Measurements from ENCODE around the gene PLEKHA3.
A peak's percentile ranks its signal among the peaks of the same experiment; 100 is the strongest.
"Not testable (repeated sequence)": the region's sequence is repeated elsewhere in the genome, so short reads cannot be mapped to it uniquely, and the experiment has no call there.

PLEKHA3 gene

DNA sequence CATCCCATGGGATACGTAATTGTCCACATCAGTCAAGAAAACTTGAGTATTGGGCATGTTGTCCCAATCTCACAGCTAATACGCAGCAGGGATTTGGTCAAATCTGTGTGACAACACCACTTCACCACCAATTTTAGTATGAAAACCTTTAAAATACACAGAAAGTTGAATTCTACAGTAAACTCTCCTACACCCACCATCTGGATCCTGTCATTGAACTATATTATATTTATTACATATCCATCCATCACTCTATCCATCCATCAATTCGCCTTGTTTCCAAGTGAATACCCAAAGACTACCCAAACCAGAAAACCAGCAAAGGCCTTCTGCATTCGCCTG, 1.0 kb upstream of the PLEKHA3 start:
- DNase-seq: no peak

DNA sequence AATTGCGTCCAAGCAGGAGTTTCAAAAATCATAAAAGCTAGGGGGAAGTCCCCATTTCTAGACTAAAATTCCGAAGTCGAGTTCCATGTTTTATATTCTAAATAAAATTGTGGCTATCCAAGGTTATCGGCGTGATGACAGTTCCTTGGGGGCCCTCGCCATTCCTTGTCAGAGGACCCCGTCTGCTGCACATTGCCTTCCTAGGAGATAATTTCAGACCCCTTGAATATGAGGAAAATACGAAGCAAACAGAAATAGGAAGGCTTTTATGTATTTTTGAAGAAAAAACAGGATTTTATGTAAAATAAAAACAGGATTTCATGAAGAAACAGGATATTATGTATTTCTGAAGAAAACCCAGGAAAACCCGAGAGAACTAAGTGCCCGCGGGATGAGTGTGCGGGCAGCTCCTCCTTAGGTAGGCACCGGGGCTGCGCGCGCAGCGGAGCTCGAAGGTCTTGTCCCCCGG, 465 bp upstream of the PLEKHA3 start:
- DNase-seq: no peak

DNA sequence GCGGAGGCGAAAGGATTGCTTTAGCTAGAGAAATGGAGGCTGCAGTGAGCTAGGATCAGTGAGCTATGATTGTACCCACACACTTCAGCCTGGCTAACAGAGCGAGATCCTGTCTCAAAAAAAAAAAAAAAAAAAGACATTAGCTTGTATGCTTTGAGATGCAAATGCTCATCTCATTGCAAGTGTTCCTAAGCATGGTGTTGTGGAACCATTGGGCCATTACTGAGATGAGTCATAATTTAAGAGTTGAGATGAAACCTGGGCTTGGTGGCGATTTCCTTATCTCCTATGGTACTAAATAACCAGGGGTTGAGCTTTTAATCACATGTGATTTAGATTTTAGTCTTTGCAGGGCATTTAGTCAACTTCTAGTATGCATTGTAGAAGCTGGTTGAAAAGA, 2.2 kb downstream of the PLEKHA3 start:
- DNase-seq: no peak

DNA sequence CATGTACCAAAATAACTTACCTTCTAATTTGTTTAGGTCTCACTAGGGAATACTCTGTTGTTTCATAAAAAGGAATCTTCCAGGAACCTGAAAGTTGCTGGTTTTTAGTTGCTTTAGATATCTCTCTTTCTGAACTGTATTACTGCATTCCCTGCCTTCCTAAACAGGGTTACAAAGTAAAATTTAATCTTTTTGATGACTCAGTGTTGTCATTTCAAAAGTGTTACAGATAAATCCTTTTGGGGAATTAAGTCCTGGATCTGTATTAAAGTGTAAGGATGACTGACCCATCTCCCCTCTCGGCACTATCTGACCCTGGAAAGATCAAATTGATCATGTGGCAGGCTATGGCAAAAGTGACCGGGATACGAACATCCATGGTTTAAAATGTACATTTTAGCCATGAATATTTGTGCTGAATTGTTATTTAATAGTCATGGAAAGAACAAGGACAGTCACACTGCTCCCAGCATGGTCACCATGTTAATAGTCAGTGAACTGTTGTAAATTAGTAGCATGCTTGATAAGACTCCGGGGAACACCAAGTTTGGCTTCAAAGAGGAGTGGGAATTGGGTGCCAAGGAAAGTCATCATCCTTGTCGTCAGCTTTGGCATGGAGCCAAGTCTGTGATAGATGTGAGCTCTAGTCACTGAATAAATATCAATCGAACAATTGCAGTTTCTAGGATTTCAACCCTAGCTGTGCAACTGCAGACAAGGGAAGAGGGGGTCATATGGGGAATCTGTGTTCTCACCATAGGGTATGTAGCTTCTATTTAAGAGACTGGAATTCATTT, 4.2 kb downstream of the PLEKHA3 start:
- DNase-seq: no peak

DNA sequence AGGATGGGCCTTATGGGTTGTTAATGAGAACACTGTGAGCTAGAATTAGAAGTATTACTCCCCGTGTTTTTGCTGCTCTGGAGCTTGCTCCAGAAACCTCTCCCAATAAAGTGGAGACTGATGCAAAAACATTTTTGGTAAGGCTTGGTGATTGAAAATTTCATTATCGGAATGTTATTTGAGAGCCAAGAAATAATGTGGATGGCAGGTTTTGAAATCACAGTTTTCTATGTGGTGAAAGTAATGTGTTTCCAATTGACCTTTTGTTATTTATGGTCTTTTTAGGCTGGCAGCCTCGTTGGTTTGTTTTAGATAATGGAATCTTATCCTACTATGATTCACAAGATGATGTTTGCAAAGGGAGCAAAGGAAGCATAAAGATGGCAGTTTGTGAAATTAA, 5.1 kb downstream of the PLEKHA3 start:
- DNase-seq: no peak

DNA sequence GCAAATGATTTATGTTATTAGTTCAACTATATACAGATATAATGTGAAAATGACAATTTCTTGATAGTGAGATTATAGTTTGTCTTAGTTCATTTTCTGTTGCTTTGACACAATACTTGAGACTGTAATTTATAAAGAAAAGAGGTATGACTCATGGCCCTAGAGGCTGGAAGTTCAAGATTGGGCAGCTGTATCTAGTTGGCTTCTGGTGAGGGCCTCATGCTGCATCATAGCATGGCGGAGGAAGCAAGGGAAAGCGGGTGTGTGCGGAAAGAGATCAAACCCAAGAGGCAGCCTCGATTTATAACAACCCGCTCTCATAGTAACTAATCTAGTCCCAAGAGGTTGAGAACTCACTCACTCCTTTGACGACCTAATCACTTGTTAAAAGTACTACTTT, 11.4 kb downstream of the PLEKHA3 start:
- no peak for DNase-seq

DNA sequence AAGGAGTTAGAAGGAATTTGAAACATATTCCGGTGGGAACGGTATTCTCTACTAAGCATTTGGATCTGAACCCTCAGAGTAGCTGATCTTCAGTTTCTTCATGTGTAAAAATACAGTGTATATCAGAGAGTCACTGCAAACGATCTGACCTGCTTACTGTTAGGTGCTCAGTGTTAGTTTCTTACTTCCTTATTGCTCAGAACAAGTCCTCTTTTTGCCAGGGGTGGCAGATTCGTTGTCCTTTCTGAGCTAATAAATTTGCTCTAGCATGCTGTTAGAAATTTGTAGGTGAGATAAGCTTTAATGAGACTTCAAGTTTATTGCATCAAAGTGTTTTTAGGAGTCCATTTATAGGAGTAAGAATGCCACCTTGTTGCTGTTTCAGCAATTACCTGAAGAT, 15.8 kb downstream of the PLEKHA3 start:
- no peak for DNase-seq

DNA sequence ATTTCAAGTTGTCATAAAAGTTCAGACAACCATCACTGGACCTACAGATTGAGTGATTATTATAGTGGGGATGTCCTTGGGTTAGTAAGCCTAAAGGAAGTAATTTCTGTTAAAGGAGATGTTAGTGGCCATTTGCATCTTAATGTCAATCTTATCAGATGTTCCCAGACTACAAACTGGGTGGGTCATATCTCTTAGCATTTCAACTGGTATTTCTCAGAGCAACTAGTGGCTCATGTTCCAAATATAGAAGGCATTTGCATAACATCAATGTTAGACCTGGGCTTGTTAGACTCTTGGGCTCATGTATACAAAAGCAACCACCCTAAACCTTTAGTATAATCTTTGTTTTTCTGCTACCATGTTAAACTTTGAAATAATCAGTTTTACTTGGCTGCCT, 17.9 kb downstream of the PLEKHA3 start:
- no peak for DNase-seq

DNA sequence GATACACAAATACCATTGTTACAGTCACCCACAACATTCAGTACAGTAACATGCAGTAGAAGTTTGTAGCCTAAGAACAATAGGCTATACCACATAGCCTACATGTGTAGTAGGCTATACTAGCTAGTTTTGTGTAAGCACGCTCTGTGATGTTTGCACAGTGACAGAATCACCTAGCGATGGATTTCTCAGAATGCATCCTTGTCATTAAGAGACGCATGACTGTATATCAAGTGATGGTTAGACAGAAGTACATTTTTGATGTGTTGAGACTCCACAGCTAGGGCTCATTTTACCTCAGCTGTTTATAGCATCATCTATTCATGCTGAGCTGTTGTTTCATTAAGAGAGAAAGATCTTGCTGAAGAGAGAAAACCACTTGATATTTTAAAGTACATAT, 19.4 kb downstream of the PLEKHA3 start:
- DNase-seq: no peak

DNA sequence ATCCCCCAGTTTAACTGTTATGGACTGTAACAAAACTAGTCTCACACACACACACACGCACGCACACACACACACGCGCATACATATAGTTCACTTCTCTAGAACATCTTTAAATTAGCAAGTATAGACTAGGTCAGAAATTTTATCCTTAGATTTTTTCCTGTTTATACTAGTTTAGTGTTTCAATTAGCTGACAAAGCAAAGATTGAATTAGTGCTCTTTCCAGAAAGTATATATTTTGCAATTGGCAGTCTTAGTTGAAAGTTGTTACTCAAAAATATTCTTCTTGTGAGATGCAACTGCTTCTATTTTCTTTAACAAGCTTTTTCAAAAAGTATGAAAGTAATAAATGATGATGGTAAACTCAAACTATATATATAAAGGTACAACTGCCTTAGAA, 22.5 kb downstream of the PLEKHA3 start:
- DNase-seq: no peak

DNA sequence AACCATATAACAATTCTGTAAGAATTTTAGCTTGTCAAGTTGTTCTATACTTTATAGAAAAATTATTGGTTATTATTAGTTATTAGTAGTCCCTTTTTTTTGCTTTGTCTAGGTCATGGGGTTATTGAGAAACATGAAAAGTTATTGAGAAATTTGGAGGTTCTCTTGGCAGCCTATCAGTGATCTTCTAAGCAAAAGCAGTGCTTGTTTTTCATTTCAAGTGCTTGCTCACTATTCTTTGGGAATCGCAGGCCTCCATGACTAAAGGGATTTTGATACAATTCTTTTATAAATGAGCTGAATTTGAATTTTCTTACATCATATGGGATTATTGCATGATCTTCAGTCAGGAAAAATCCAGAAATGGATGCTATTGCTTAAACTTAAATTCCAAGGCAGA, 25.8 kb downstream of the PLEKHA3 start:
- DNase-seq: no peak

DNA sequence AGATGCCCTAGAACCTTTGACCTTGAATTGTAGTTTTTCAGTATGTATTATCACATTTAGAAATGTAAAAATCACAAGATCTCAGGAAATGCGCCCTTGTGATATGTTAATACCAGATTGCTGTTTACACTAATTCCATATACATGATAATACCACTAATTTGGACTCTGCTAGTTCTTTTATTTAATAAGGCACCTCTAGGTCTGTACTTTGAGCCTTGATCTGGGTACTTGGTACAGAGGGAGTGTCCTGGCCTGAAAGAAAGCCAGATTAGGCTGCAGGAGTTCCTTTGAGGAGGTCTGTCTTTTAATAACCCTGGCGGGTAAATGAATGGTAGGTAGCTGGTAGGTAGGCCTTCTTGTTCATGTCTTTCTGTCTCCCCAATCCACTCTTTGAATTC, 26.3 kb downstream of the PLEKHA3 start:
- no peak for DNase-seq

DNA sequence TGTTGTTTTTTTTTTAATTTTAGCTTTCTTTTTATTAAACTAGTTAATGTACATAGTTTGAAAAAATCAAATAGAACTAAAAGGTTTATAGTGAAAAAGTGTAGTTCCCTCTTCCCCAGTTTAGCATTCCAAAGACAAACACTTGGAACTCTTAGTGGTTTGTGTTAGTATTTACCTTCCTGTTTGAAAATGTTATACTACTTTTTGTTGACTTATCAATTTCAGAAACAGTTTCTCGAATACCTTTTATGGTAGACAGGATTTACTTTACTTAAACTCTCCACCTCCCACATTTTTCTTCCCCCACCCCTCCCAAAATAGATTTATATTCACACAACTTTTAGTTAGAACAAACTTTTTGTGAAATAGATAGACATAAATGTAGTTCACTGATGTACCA, 26.7 kb downstream of the PLEKHA3 start:
- no peak for DNase-seq

DNA sequence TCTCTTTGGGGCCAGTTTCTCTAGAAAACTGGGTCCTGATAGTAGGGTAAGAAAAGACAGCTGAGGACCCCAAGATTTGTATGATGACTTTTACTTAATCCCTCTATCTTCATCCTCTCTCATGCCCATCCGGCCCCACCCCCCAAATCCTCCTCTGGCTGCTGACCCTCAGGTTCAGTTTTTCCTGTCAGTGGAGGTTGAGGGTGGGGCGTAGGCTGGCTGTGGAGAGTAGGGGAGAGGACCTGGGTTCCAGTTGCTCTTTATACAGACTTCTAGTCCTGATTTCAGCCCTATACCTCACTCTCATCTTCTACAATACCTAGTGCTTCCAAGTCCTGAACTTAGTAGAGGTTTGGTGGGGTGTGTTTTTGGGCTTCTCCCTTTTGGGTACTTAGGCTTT, 28.4 kb downstream of the PLEKHA3 start:
- no peak for DNase-seq

DNA sequence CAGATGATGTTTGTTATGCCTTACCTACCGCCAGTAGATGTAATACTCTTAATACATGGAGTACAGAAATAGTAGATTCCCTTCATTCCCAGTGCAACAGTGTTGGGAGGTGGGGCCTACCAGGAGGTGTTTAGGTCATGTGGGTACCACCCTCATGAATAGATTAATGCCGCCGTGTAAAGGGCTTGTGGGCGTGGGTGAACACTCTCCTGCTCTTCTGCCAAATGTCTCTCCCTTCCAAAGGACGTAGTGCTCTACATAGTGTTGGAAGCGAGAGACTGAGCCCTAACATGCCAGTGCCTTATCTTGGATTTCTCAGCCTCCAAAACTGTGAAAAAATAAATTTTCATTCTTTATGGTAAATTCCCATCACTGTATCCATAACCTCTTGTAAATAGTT, 30.1 kb downstream of the PLEKHA3 start:
- DNase-seq: no peak

DNA sequence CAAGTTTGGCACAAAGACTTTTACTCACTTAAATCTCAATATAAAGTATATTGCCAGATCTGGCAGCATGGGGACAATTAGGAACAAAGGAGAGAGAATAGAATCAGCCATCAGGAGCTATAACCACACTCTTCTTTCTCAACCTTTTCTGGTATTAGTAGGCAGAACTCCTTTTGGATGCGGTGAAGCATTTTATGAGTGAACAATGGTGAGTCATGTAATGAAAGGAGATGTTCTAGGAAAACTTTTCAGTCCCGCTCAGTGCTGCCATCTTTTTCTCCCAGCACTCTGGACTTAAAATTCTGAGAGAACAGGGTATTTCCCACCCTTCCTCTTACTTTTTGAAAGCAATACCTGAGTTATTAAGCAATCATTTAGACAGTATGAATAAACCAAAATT, 32.2 kb downstream of the PLEKHA3 start:
- no peak for DNase-seq

DNA sequence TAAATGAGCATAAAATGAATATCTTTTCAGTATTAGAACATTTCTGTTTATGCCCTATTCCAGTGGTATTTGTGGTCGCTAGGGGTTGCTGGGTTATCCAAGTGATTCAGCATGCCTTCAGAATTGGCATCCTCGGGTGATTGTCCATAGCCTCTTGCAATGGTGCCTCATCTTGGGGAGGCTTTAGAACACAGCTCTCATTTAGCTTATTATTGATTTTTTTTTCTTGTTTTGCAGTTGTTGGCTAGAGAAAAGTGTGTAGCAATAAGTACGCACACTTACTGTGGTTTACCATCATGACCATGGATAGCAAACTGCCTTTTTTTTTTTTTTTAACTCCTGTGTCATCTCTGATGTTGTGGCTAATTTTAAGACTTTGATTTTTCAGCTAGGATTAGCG, 33.6 kb downstream of the PLEKHA3 start:
- no peak for DNase-seq

DNA sequence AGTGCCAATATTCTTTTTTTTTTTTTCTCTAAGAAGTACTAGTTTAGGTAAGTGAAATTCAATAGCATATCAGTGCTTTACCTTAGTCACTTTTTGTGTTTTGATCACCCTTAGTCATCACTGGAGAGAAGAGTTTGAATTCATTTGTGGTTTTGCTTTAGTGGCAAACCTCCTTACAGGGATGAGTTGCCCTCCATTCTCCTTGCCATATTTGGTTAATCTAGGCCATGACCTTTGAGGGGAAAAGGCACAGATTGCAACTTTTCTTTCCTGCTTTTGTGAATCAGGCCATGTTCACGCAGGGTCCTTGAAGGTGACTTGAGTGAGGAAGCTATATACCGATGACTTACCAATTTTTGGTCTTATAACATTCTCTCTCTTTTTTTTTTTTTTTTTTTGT, 34.4 kb downstream of the PLEKHA3 start:
- peak; percentile 6 for DNase-seq

DNA sequence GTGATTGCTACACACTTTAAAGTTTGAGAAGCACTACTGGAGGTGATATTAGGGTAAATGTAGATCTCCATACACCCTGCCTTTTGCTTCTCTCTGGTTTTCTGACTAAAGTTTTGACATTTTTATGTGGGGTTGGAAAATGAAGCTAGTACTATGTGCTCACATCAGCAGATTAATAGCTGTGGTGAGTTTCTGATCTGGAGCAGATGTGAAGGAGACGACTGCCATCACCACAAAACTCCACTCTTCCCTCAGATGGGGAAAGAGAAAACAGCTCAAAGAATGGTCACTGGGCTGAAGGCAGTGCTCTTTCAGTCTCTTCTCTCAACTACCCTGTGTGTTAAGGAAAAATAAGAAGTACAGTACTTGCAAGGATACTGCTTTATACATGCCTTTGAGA, 37.2 kb downstream of the PLEKHA3 start:
- no peak for DNase-seq

DNA sequence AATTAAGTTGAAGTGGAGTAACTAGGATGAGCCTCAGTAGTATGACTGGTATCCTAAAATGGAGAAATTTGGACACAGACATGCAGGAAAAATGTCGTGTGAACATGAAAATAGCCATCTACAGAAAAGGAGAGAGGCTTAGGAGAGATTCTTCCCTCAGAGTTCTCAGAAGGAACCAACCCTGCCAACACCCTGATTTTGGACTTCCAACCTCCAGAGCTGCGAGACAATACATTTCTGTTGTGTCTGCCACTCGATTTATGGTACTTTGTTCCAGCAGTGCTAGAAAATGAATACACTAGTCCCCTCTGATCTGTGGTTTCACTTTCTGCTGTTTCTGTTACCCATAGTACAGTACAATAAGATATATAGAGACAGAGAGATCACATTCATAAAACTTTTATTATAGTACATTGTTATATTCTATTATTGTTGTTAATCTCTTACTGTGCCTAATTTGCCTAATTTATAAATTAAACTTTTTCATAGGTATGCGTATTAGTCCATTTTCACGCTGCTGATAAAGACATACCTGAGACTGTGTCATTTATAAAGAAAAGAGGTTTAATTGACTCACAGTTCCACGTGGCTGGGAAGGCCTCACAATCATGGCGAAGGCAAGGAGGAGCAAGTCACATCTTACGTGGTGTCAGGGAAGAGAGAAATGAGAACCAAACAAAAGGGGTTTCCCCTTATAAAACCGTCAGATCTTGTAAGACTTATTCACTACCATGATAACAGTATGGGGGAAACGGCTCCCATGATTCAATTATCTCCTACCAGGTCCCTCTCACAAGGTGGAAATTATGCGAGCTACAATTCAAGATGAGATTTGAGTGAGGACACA, 41.3 kb downstream of the PLEKHA3 start:
- no peak for DNase-seq

DNA sequence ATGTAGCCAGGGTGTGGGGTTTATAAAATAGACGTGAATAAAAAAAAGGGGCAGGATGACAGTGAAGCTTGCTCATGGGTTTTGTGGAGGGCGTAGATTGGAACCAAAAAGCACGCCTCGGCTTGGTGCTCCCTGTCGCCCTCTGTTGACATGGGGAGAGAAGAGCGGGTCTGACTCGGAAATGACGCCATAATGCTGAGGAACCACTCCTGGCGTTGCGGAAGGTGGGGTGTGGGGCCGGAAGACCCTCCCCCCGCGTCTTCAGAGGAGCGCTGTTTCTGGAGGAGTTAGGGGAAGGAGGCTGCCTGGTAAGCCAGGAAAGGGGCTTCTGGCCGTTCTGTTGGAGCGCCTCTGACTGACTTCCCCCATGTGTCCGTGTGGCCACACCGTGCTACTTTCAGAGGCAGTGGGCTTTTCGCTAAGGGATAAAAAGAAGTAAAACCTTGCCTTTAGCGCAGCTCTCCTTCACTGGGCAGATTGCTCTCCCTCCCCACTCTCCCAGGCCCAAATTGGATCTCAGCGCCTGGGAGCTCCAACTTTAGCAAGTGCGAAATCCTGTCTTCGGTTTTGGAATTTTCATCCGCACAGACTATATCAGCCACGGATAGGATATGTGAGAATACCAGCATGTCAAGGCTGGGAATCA, 42.8 kb downstream of the PLEKHA3 start:
- DNase-seq: peak; percentile 75

DNA sequence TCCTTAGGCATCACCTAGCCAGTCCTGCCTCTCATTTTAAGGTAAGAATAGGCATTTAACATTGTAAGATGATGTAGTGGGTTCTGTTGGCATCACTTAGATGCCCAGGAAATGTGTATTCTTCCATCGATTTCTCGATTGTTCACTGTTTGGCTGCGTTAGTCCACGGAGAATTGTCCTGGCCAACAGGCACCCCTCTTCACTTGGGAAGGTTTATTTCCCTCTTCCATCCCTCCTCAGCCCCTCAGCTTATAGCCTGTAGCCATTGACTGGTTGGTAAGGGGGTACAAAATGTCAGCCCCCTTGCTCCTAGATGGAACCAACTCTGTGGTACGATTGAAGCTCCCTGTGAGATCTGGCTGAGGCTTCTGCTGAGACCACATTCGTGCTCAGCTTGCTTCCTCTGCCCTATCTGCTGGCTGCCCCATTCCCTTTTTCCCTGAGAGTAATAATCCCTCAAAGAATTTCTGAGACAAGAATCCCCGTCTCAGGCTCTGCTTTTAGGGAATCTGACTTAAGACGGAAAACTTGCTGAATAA, 43.4 kb downstream of the PLEKHA3 start:
- DNase-seq: no peak

DNA sequence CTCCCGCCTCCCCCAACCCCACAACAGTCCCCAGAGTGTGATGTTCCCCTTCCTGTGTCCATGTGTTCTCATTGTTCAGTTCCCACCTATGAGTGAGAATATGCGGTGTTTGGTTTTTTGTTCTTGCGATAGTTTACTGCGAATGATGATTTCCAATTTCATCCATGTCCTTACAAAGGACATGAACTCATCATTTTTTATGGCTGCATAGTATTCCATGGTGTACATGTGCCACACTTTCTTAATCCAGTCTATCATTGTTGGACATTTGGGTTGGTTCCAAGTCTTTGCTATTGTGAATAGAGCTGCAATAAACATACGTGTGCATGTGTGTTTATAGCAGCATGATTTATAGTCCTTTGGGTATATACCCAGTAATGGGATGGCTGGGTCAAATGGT, 44.8 kb downstream of the PLEKHA3 start:
- not testable (repeated sequence) for DNase-seq

DNA sequence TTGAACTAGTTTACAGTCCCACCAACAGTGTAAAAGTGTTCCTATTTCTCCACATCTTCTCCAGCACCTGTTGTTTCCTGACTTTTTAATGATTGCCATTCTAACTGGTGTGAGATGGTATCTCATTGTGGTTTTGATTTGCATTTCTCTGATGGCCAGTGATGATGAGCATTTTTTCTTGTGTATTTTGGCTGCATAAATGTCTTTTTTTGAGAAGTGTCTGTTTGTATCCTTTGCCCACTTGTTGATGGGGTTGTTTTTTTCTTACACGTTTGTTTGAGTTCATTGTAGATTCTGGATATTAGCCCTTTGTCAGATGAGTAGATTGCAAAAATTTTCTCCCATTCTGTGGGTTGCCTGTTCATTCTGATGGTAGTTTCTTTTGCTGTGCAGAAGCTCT, 45.2 kb downstream of the PLEKHA3 start:
- DNase-seq: not testable (repeated sequence)
